Activated gamma-delta T cell treated with Interleukin-2 at 50 U/mL for 16 hours (primary cell): ENCODE measurements around the gene IP6K3.

Experiments used
- DNase-seq: peaks from one replicate; pipeline ENCODE4 v3.0.0-alpha.2; 2020

The IP6K3 gene

GRCh38 chr6:33758815-33759216 is 12.1 kb upstream of the IP6K3 start:
- DNase-seq, result no peak

- DNase-seq, result no peak
Measured at GRCh38 chr6:33757906-33758305, 11.2 kb upstream of the IP6K3 start.

DNA sequence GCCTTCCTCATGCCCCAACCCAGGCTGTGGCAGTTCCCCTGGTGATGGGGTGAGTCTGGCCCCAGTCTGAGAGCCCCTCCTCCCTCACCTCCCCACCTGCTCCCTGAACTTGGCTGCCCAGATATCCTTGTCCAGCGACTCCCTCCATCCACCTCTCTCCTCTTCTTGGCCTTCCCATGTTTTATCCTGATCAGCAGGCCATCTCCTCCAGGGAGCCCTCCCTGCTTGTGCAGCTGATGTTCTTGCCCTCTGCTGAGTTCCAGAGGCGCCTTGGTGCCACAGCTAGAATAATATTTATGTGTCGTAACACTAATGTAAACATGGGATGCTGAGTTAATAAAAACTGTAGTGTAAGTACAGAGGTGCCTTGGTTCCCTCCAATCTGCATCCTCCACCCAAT is 10.4 kb upstream of the IP6K3 start:
- no peak for DNase-seq

DNA sequence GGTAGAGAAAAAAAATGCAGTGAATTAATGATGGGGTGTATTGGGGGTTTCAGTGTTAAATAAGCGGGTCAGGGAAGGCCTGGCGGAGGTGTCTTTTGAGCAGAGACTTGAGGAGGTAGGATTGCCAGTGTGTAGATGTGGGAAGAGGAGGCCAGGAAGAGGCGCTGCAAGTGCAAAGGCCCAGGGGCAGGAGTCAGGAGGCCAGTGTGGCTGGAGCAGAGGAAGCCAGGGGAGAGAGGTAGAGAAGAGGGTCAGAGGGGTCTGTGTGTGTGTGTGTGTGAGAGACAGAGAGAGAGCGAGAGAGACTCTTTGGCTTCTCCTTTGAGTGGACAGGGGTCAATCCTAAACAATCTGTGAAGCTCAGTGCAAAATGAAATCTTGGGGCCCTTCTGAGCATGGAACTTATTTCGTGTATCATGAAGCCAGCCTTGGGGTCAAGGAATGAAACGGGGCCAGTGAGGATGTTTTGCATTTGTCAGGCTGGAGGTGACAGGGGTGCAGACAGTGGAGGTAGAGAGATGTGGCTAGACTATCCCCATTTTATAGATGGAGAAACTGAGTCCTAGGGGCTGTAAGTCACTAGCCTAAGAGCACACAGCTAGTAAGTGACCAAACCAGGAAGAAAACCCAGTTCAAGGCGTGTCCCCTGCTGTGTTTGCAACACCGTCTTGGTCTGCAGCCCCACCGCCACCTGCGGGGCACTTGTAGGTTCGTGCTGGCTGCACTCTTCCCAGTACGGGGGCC is 9.7 kb upstream of the IP6K3 start:
- DNase-seq, result no peak

DNA sequence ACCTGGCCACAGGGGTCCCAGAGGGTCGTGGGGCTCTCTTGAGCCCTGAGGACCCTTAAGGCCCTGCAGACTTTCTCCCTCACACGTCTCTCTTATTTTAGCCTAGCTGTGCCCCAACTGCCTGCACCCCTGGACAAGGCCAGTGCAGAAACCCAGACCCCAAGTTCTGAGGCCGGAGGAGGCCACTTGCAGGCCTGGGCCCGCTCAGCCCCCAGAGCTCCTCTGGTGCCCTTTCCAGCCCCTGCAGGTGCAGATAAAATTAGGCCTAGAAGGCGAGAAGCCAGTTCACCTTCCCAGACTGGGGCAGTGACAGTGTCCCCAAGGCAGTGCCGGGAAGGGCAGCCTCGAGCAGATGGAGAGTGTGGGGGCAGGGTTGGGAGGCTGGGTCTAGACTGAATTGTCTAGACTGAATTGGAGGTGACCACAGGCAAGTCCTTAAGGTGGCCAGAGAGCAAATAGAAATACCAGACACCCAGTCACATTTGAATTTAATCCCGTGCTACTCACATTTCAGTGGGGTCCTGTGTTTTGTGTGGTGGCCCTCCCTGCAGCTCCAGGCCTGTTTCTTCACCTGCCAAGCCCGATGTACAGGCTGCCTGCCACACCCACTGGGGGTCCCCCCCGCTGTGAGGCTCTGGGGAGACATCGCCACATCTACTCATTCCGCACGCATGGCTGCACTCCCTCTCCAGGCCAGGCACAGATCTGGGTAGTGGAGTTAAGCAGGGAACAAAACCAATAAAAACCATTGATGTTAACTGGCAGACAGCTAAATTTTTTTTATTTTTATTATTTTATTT is 8.6 kb upstream of the IP6K3 start:
- DNase-seq, result no peak

GRCh38 chr6:33754222-33754621 is 7.5 kb upstream of the IP6K3 start:
- DNase-seq, result no peak

GRCh38 chr6:33752646-33753015 is 5.9 kb upstream of the IP6K3 start:
- no peak for DNase-seq

GRCh38 chr6:33751771-33752645 is 5.3 kb upstream of the IP6K3 start:
- no peak for DNase-seq

- no peak for DNase-seq
Measured at GRCh38 chr6:33750244-33750991, 3.7 kb upstream of the IP6K3 start.

DNA sequence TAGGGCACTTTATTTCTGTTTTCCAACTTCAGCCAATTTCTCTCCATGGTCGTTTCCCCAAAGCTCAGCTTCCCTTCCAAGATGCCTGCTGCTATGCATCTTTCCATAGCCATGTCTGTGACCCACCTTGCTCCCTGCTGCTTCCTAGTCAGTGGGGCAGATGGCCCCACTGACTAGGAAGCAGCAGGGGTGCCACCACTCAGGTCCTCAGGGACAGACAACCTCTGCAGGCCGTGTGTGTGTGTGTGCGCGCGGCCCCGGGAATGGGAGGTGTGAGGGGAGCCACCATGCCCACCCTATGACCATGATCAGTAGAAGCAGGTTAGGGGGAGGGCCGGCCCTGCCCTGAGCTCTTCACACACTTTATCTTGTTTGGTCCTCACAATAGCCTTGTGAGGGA is 2.7 kb upstream of the IP6K3 start:
- DNase-seq, result no peak

- no peak for DNase-seq
Measured at GRCh38 chr6:33748841-33749240, 2.1 kb upstream of the IP6K3 start.

GRCh38 chr6:33747823-33748222 is 1.1 kb upstream of the IP6K3 start:
- DNase-seq, result no peak

GRCh38 chr6:33746036-33746600 is 587 bp downstream of the IP6K3 start:
- no peak for DNase-seq

DNA sequence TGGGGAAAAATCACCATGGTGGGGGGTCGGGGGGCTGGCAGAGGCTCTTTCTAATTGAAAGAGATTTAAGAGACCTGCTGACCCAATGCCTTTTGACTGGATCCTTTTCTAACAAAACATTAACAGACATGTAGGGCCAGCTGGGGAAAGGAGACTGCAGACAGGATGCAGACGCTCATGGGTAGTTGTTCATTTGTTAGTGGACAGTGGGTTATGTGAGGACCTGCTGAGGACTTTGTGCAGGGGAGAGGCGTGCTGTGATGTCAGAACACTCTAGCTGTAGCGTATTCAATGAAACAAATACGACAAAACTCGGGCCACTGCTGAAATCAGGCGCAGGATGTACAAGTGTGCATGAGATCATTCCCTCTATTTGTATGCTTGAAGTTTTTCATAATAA is 1.2 kb downstream of the IP6K3 start:
- DNase-seq, result no peak

GRCh38 chr6:33744895-33745546 is 1.7 kb downstream of the IP6K3 start:
- no peak for DNase-seq

DNA sequence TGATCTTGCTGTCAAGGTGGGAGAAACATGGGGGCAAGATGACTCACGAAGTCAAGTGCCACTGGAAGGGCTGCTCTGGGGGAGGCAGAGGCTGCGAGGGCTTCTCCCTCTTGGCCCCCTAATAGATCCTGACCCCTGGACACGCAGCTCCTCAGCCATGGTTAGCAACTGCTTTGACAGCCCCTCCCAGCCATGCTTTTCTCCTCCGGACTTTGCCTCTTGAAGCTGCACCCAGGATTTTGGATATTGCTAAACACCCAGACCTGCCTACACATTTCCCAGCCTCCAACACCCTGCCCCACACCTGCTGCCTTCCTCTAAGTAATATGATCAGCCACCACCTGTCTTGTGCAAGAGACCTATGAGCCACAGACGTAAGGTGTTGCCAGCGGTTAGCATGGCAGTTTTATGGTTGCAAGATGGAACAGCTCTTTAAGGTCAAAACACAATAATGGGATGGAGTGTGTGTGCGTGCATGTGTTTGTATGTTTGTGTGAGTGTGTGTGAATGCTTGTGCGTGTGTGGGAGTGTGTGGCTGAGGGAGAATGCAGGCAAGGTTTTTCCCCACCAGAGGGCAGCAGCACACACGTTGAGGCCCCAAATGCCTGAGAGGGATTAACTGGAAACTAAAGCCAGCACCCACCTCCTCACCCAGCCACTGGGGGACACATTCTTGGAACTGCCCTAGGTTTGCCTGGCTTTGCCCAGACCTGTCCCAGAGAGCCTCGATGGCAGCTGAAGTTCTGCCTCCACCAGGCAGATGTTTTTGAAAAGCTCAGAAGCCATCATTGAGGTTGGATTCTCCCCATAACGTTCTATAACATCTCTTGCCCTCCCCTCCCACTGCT is 2.5 kb downstream of the IP6K3 start:
- DNase-seq, result peak; percentile 73

- DNase-seq, result no peak
Measured at GRCh38 chr6:33742837-33743236, 3.9 kb downstream of the IP6K3 start.

DNA sequence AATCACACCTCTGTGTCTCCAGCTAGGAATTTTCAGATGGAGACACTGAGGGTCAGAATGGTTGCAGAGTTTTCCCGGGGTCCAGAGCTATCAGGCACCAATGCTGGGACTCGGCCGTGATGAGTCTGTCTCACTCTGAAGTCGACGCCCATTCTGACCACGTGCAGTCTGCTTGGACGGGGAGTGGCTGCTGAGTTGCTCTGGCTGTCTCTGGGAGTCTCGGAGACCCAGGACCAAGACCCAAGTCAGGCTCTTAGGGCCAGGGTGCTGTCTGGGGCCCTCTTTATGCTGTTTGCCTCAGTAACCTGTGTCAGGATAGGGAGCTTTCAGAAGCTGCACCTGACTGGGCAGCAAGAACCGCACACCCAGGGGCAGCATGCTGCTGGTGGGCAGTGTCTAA is 4.6 kb downstream of the IP6K3 start:
- DNase-seq, result no peak

GRCh38 chr6:33740794-33741193 is 5.9 kb downstream of the IP6K3 start:
- no peak for DNase-seq

GRCh38 chr6:33740204-33740608 is 6.5 kb downstream of the IP6K3 start:
- DNase-seq, result no peak

DNA sequence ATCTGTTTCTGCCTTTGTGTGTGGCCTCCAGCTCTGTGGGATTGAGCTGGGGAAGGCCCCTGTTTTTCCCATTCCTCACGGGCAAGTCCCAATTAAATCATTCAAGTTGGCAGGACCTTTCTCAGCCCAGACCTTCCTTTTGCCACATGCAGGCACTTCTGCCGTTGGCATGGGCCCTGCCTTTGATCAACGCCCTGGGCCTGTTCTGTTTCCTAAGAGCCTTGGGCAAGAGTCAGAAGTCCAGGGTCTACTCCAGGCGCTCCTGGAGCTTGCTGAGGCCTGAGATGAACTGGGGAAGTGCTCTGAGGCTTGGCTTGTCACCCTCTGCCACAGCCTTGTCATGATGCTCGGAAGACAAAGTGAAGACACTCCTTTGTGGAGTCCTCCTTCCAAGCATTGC is 7.1 kb downstream of the IP6K3 start:
- no peak for DNase-seq
